Psoas muscle (tissue), 8 donors: ENCODE data around the gene OTOG. TPM values are rescaled to one million over a fixed set of nuclear protein-coding genes. Genes with fewer than 3 reads are reported as not detected.

ENCODE experiments used
- ATAC-seq, 4 donors: fragments of 200-7000 bp; cut with Tn5 transposase; one replicate each; pipeline ENCODE4 v1.9.1; 2020; ENCODE audit warnings: moderate library complexity in 3 of 4, mild to moderate bottlenecking in 2 of 4
- DNase-seq, 2 donors: peaks; one replicate each; pipeline ENCODE4 v3.0.0-alpha.2; 2020
- H3K27ac ChIP-seq: fragments of 200-600 bp; one replicate; pipeline ENCODE4 v1.8.0; 2022
- H3K27me3 ChIP-seq, 3 donors: fragments of 200-600 bp in 1 of 3; one replicate each; pipeline versions ENCODE4 v1.6.1 to v1.8.0; 2013 to 2022; ENCODE audit warnings: low read length in 2 of 3, mild to moderate bottlenecking in 2 of 3, moderate library complexity in 1 of 3; ENCODE audit not compliant: insufficient read depth in 3 of 3
- H3K36me3 ChIP-seq, 2 donors: fragments of 200-600 bp in 1 of 2; one replicate each; pipeline versions ENCODE4 v1.6.1 to v1.8.0; 2013 to 2022; ENCODE audit warnings: low read depth in 1 of 2, mild to moderate bottlenecking in 1 of 2, moderate library complexity in 1 of 2; ENCODE audit not compliant: insufficient read depth in 1 of 2
- H3K4me1 ChIP-seq: fragments of 200-600 bp; one replicate; pipeline ENCODE4 v1.8.0; 2022
- H3K4me3 ChIP-seq: fragments of 200-600 bp; one replicate; pipeline ENCODE4 v1.8.0; 2022; ENCODE audit warnings: mild to moderate bottlenecking
- H3K9me3 ChIP-seq: fragments of 200-600 bp; one replicate; pipeline ENCODE4 v1.8.0; 2022
- WGBS, 3 donors: extraction: QIAGEN DNeasy Blood & Tissue Kit; methylation state at CpG; one replicate each; pipeline versions ENCODE4 v1.1.6 to v1.1.7; 2013; 5-methylcytosine and 5-hydroxymethylcytosine counted together
- intact Hi-C, 2 donors: fragments of 100-400 bp; cut with DNase I; formaldehyde crosslinking; loops; one replicate each; pipeline versions ENCODE4 v1.11.0 to v1.14.2; 2022
- polyA plus RNA-seq, 3 donors: library from polyadenylated mRNA; stranded (reverse); fragments of 200-250 nt; gene quantifications; one replicate each; pipeline ENCODE4 v1.2.3, GENCODE V29; 2013
- total RNA-seq, 4 donors: library from RNA; stranded (reverse); fragmentation: NEBNext Ultra II Directional in 2 of 4; extraction: Animal tissue kit (Norgen Biotek cat#: 25700) in 2 of 4; gene quantifications; one replicate each; pipeline versions ENCODE4 v1.2.1 to v1.2.4, GENCODE V29; 2021 to 2023
- TF ChIP-seq, protein P1 (sequence below): fragments of 200-600 bp; IDR thresholded peaks from one replicate; pipeline ENCODE4 v1.8.0; 2022; ENCODE audit warnings: antibody characterized with exemption
- donor health status: healthy with polysubstance abuse.
- donor health status: DM: no; HTN: no; CAD: no; lungs with moderate emphysema.
- donor health status: Bipolar disorder and iron deficiency.
- donor health status: healthy.
- donor health status: DM: yes; HTN: yes; CAD: no.
- donor health status: DM: no; HTN: no; CAD: no.
- donor health status: DM: no; HTN: no; CAD: no.
- donor health status: DM: yes; HTN: yes; CAD: no.

Gene OTOG
- total and polyA plus RNA-seq, 7 donors, result not detected

- H3K36me3 ChIP-seq, result no peaks in the 10 kb centered on the region
- ATAC-seq (no peak), DNase-seq (no peak)
- no peak overlapping the region for H3K4me3 ChIP-seq
- no peak overlapping the region for H3K27ac ChIP-seq
- TF ChIP-seq, protein P1, sequence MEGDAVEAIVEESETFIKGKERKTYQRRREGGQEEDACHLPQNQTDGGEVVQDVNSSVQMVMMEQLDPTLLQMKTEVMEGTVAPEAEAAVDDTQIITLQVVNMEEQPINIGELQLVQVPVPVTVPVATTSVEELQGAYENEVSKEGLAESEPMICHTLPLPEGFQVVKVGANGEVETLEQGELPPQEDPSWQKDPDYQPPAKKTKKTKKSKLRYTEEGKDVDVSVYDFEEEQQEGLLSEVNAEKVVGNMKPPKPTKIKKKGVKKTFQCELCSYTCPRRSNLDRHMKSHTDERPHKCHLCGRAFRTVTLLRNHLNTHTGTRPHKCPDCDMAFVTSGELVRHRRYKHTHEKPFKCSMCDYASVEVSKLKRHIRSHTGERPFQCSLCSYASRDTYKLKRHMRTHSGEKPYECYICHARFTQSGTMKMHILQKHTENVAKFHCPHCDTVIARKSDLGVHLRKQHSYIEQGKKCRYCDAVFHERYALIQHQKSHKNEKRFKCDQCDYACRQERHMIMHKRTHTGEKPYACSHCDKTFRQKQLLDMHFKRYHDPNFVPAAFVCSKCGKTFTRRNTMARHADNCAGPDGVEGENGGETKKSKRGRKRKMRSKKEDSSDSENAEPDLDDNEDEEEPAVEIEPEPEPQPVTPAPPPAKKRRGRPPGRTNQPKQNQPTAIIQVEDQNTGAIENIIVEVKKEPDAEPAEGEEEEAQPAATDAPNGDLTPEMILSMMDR, result no peak
- H3K9me3 ChIP-seq, result no peaks in the 10 kb centered on the region
- WGBS, 3 donors, result 76 to 81% (median 80%) methylated on average over 5 of the region's 5 CpGs
- peaks cover 9% of the 10 kb centered on the region for H3K4me1 ChIP-seq
- H3K27me3 ChIP-seq, result no peaks in the 10 kb centered on the region
- intact Hi-C loops, result no loop called here
These were observed 82.1 kb downstream of the OTOG start for GRCh38 chr11:17629113-17629512.

GRCh38 chr11:17630936-17631335 lies 83.9 kb downstream of the OTOG start:
- H3K4me1 ChIP-seq, result peaks cover 9% of the 10 kb centered on the region
- H3K27ac ChIP-seq, result no peak overlapping the region
- no peaks in the 10 kb centered on the region for H3K9me3 ChIP-seq
- ATAC-seq (peak; percentile 82 to 95 (median 90)), DNase-seq (no peak)
- intact Hi-C loops, result loop anchor here (5.0 kb wide), 2 partner anchors 51 to 86 kb away; partner anchors contain the start of gene MYOD1 (in 1 of the 2)
- TF ChIP-seq, protein P1, result no peak
- no peaks in the 10 kb centered on the region for H3K36me3 ChIP-seq
- WGBS, 3 donors, result 30 to 45% (median 42%) methylated on average over 2 of the region's 2 CpGs
- no peaks in the 10 kb centered on the region for H3K27me3 ChIP-seq
- no peak overlapping the region for H3K4me3 ChIP-seq

DNA sequence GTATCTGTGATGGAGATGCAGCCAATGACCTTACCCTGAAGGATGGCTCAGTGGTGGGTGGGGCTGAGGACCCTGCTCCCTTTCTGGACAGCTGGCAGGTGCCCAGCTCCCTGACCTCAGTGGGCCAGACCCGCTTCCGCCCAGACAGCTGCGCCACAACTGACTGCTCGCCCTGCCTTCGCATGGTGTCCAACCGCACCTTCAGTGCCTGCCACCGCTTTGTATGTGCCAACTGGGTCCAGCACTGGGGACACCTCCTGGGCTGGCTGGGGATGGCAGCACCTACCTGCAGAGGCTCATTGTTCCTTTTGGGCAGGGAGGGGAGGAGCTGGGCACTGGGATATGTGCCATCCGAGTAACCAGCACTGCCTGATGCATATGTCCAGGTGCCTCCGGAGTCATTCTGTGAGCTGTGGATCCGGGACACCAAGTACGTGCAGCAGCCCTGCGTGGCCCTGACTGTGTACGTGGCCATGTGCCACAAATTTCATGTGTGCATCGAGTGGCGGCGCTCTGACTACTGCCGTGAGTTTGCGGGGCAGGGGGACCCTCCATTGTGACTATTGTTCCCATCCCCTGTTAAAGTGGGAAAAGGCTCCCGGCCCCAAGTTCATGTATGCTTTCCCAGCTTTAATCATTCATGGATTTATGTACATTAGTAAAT lies 84.8 kb downstream of the OTOG start:
- intact Hi-C loops, result loop anchor here (5.0 kb wide), 2 partner anchors 50 to 85 kb away; partner anchors contain the start of gene MYOD1 (in 1 of the 2)
- Histone ChIP-seq H3K27ac (no peak overlapping the region), H3K4me3 (no peak overlapping the region), H3K27me3 (no peaks in the 10 kb centered on the region), H3K36me3 (no peaks in the 10 kb centered on the region), H3K4me1 (peaks cover 9% of the 10 kb centered on the region), H3K9me3 (no peaks in the 10 kb centered on the region)
- 91 to 92% (median 91%) methylated on average over 19 of the region's 19 CpGs for WGBS, 3 donors
- peak in 2 of 4 donors; percentile 26 to 28 for ATAC-seq
- TF ChIP-seq, protein P1, result no peak
- DNase-seq, result no peak

GRCh38 chr11:17633279-17633986 lies 86.4 kb downstream of the OTOG start:
- TF ChIP-seq, protein P1, result no peak
- ATAC-seq, result no peak
- no peak for DNase-seq
- Histone ChIP-seq H3K4me3 (no peak overlapping the region), H3K9me3 (no peaks in the 10 kb centered on the region), H3K27me3 (no peaks in the 10 kb centered on the region), H3K36me3 (no peaks in the 10 kb centered on the region), H3K4me1 (peaks cover 9% of the 10 kb centered on the region), H3K27ac (no peak overlapping the region)
- WGBS, 3 donors, result 92 to 95% (median 93%) methylated on average over 11 of the region's 11 CpGs
- intact Hi-C loops, result loop anchor here (5.0 kb wide), 2 partner anchors 49 to 84 kb away; partner anchors contain the start of gene MYOD1 (in 1 of the 2)
